CD4-positive, alpha-beta memory T cell (primary cell): Measurements from ENCODE around the gene PBX3. TPM values are rescaled to one million over a fixed set of nuclear protein-coding genes. Genes with fewer than 3 reads are reported as not detected.

Experiments
- CTCF ChIA-PET: fragments of 350-600 bp; sonication (Branson Sonifier 250); formaldehyde crosslinking; loops from one replicate; lab custom pipeline; 2021; ENCODE audit warnings: inconsistent platforms; ENCODE audit not compliant: partially characterized antibody; lab: Charles Lee
- POLR2A ChIA-PET: fragments of 350-600 bp; sonication (Branson Sonifier 250); formaldehyde crosslinking; loops from one replicate; lab custom pipeline; 2021; ENCODE audit not compliant: partially characterized antibody; lab: Charles Lee
- DNase-seq, 5 donors: peaks; one replicate each; pipeline versions ENCODE4 v3.0.0 to v3.0.0-alpha.2; 2020 to 2022; ENCODE audit warnings: mixed read lengths in 1 of 5
- H3K27ac ChIP-seq: one replicate; pipeline ENCODE4 v1.7.0; 2013; ENCODE audit warnings: low read depth, low read length
- H3K27me3 ChIP-seq: 2 replicates; pipeline ENCODE4 v1.7.0; 2013; ENCODE audit warnings: mild to moderate bottlenecking, low read length, moderate library complexity; ENCODE audit not compliant: insufficient read depth
- H3K36me3 ChIP-seq: 2 replicates; pipeline ENCODE4 v1.7.0; 2013; ENCODE audit warnings: mild to moderate bottlenecking, low read length, moderate library complexity; ENCODE audit not compliant: insufficient read depth
- H3K4me1 ChIP-seq: 2 replicates; pipeline ENCODE4 v1.7.0; 2013; ENCODE audit warnings: mild to moderate bottlenecking, low read length, moderate library complexity; ENCODE audit not compliant: insufficient read depth
- H3K4me3 ChIP-seq, 2 donors: one replicate each; pipeline ENCODE4 v1.7.0; 2013; ENCODE audit warnings: low read length in 2 of 2, mild to moderate bottlenecking in 1 of 2
- H3K9me3 ChIP-seq, 2 donors: one replicate each; pipeline ENCODE4 v1.7.0; 2013; ENCODE audit warnings: low read length in 2 of 2, control low read depth in 1 of 2; ENCODE audit not compliant: control insufficient read depth in 1 of 2
- H3K27ac Mint-ChIP-seq, 7 donors: one replicate each; pipeline ENCODE4 v1.8.0; 2020 to 2021; ENCODE audit warnings: mixed read lengths in 7 of 7, mild to moderate bottlenecking in 6 of 7, inconsistent platforms in 3 of 7, moderate library complexity in 3 of 7
- H3K27me3 Mint-ChIP-seq, 2 donors: one replicate each; pipeline ENCODE4 v1.8.0; 2020 to 2021; ENCODE audit warnings: mixed read lengths in 2 of 2
- H3K36me3 Mint-ChIP-seq, 2 donors: one replicate each; pipeline ENCODE4 v1.8.0; 2020 to 2021; ENCODE audit warnings: mixed read lengths in 2 of 2, inconsistent platforms in 1 of 2, mild to moderate bottlenecking in 1 of 2
- H3K4me1 Mint-ChIP-seq, 4 donors: one replicate each; pipeline ENCODE4 v1.8.0; 2020 to 2021; ENCODE audit warnings: mixed read lengths in 4 of 4, mild to moderate bottlenecking in 1 of 4
- H3K4me3 Mint-ChIP-seq, 8 donors: one replicate each; pipeline ENCODE4 v1.8.0; 2020 to 2021; ENCODE audit warnings: mixed read lengths in 8 of 8, mild to moderate bottlenecking in 7 of 8, moderate library complexity in 6 of 8, inconsistent platforms in 3 of 8
- H3K9me3 Mint-ChIP-seq, 8 donors: one replicate each; pipeline ENCODE4 v1.8.0; 2020 to 2021; ENCODE audit warnings: mixed read lengths in 8 of 8, mild to moderate bottlenecking in 5 of 8, inconsistent platforms in 3 of 8, moderate library complexity in 1 of 8
- intact Hi-C: fragments of 100-400 bp; cut with micrococcal nuclease; formaldehyde crosslinking; loops from one replicate; pipeline ENCODE4 v1.15.1; 2023
- polyA plus RNA-seq, 2 donors: library from polyadenylated mRNA; unstranded; fragments of 300-500 nt; fragmentation: Illumina TruSeq; gene quantifications; one replicate each; pipeline ENCODE4 v1.2.3, GENCODE V29; 2021
- total RNA-seq, 2 experiments: library from RNA; stranded (reverse); gene quantifications; one replicate each; pipeline ENCODE4 v1.2.3, GENCODE V29; 2021

Gene PBX3
- total and polyA plus RNA-seq, 4 experiments from 2014 or later, result 2.2 to 17.0 (median 10.4) TPM

DNA sequence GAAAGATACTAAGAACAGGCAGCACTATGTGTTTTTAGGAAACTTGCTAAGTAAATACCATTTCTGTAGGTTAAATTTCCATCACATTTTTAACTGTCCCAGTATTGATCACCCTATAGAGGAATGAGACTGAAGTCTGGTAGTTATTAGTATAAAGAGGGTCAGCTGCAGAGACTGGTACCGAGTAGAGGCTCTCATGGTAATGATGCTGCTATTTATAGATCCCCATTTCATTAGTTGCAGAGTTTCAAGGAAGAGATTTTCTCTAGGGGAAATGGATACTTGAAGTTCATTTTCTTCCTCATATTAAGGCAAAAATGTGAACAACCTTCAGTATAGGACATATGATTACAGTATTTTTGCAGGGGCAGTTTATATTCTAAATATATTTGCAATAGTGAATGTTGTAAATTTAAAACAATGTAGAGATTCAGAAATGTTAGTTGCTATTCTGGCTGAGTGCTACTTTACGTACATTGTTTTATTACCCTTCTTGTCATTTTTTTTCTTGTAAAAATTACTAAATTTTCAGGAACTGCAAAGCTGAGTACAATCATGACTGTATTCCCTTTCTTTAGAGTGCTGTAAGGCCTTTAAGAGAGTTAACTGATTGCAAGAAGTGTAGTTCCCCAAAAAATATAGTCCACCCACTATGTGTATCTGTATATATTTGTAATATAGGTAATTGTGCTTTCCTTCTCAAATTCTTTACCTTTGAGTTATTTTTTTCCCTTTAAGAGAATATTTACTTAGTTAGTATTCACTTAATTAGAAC lies 14.7 kb downstream of the PBX3 start:
- ChIA-PET CTCF (no interaction called here), POLR2A (no interaction called here)
- no peaks in the 10 kb centered on the region for H3K36me3 Mint-ChIP-seq
- peaks cover 5 to 8% (median 7%) of the 10 kb centered on the region in 4 donors for H3K4me1 Mint-ChIP-seq
- H3K4me3 ChIP-seq, result no peak overlapping the region
- no peak overlapping the region for H3K27ac ChIP-seq
- H3K4me3 Mint-ChIP-seq, result no peak overlapping the region
- H3K27me3 ChIP-seq, result no peaks in the 10 kb centered on the region
- no peak for DNase-seq
- H3K27me3 Mint-ChIP-seq, result no peaks in the 10 kb centered on the region
- H3K36me3 ChIP-seq, result no peaks in the 10 kb centered on the region
- H3K4me1 ChIP-seq, result no peaks in the 10 kb centered on the region
- no peaks in the 10 kb centered on the region for H3K9me3 ChIP-seq
- no peaks in the 10 kb centered on the region for H3K9me3 Mint-ChIP-seq
- H3K27ac Mint-ChIP-seq, result no peak overlapping the region
- intact Hi-C loops, result no loop called here

DNA sequence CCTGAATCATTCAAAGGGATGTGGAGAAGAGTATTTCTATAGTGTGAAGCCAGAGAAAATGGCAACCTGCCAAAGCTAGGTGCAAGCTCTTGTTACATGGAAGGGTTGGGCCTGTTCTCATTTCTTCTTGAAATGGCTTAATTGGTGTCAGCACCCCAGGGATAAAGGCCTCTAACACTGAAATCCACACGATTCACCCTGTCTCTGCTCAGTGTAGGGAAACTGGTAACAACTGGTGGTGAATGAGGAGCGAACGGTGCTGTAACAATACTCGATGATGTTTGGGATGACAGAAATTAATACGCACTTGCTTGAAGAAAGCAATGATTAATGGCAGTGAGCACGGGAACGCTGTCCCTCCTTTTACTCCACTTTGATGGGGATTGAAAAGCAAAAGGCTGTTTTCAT lies 16.2 kb downstream of the PBX3 start:
- Histone ChIP-seq H3K36me3 (no peaks in the 10 kb centered on the region), H3K9me3 (no peaks in the 10 kb centered on the region), H3K4me1 (no peaks in the 10 kb centered on the region), H3K27ac (no peak overlapping the region), H3K27me3 (no peaks in the 10 kb centered on the region), H3K4me3 (no peak overlapping the region)
- no peaks in the 10 kb centered on the region for H3K36me3 Mint-ChIP-seq
- H3K27ac Mint-ChIP-seq, result no peak overlapping the region
- H3K9me3 Mint-ChIP-seq, result no peaks in the 10 kb centered on the region
- CTCF ChIA-PET, result no interaction called here
- no peak for DNase-seq
- H3K4me1 Mint-ChIP-seq, result peaks cover 3 to 8% (median 4%) of the 10 kb centered on the region in 4 donors
- H3K4me3 Mint-ChIP-seq, result no peak overlapping the region
- POLR2A ChIA-PET, result no interaction called here
- no peaks in the 10 kb centered on the region for H3K27me3 Mint-ChIP-seq
- intact Hi-C loops, result no loop called here

DNA sequence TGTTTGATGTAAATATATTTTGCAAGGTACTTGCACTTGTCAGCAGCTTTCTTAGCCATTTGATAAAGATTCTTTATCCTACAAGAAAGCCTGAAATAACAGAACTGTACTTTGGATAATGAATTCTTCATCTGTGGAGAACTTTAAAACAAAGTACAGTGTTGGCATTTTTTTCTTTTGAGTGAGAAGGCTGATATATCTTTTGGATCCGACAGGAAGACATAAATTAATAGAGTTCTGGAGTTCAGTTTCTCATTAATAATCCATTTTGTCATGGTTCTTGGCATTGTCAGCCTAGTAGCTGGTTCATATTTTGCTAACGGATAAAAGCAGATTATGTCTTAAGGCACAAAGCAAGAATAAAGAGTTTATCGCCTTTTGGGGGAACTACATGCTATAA lies 17.0 kb downstream of the PBX3 start:
- Histone ChIP-seq H3K27me3 (no peaks in the 10 kb centered on the region), H3K27ac (no peak overlapping the region), H3K4me3 (no peak overlapping the region), H3K4me1 (no peaks in the 10 kb centered on the region), H3K36me3 (no peaks in the 10 kb centered on the region), H3K9me3 (no peaks in the 10 kb centered on the region)
- peaks cover 1 to 7% (median 4%) of the 10 kb centered on the region in 4 donors for H3K4me1 Mint-ChIP-seq
- H3K36me3 Mint-ChIP-seq, result no peaks in the 10 kb centered on the region
- no peak for DNase-seq
- ChIA-PET CTCF (no interaction called here), POLR2A (no interaction called here)
- no peaks in the 10 kb centered on the region for H3K9me3 Mint-ChIP-seq
- H3K4me3 Mint-ChIP-seq, result no peak overlapping the region
- H3K27ac Mint-ChIP-seq, result no peak overlapping the region
- no peaks in the 10 kb centered on the region for H3K27me3 Mint-ChIP-seq
- intact Hi-C loops, result no loop called here

DNA sequence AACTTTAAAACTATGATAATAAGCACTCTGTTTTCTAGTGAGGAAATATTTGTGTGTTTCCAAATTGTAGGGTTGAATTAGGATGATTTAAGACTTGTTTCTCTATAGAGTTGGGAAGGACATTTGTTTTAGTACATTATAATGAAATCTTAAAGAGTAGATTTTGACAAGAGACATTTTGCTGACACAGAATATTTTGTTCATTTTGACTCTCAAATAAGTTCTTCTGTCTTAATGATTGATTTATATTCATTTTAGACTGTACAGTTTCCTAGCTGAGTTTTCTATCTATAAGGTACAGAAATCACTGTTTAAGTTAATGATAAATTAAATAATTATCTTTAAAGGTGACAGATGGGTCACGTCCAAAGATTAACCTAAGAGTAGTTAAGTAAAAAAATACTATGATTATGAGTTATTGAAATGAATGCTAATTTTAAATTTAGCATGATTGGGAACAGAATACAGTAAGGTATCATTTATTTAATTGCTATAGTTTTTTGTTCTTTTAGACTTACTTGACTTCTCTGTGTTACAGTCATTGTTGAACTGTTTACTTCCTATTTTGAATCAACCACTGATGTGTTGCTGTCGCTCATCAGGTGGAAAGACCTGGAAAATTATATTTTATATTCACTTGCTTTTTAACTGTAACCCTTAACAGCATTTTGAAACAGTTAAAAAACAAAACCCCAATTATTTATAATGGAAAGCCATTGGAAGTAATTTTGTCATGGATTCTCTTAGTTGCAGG lies 19.5 kb downstream of the PBX3 start:
- no peaks in the 10 kb centered on the region for H3K36me3 ChIP-seq
- no peak for DNase-seq
- POLR2A ChIA-PET, result no interaction called here
- Mint-ChIP-seq H3K4me1 (peaks cover 0 to 2% (median under 1%) of the 10 kb centered on the region in 4 donors), H3K9me3 (no peaks in the 10 kb centered on the region), H3K27ac (no peak overlapping the region), H3K36me3 (no peaks in the 10 kb centered on the region), H3K4me3 (no peak overlapping the region), H3K27me3 (no peaks in the 10 kb centered on the region)
- CTCF ChIA-PET, result no interaction called here
- H3K9me3 ChIP-seq, result no peaks in the 10 kb centered on the region
- no peaks in the 10 kb centered on the region for H3K4me1 ChIP-seq
- H3K27me3 ChIP-seq, result no peaks in the 10 kb centered on the region
- no peak overlapping the region for H3K4me3 ChIP-seq
- no peak overlapping the region for H3K27ac ChIP-seq
- intact Hi-C loops, result no loop called here

DNA sequence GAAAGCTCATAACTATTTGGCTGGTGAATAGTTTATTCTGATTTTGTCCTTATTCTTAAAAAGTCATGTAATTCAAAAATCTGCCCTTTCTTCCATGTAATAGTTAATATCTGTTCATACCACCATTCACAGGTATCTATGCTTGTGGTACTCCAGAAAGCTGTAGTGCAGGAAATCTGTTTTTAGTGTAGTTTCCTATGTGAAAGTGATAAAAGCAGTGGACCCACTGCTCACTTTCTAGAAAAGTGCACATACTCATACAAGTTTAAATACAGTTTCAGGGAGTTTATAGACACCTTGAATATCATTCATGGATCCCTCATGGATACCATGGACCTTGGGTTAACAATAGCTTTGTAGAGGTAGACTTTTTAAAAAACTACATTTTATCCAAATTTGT lies 20.2 kb downstream of the PBX3 start:
- no peaks in the 10 kb centered on the region for H3K36me3 Mint-ChIP-seq
- POLR2A ChIA-PET, result no interaction called here
- H3K9me3 Mint-ChIP-seq, result no peaks in the 10 kb centered on the region
- CTCF ChIA-PET, result no interaction called here
- H3K4me1 Mint-ChIP-seq, result peaks cover 0 to 2% (median under 1%) of the 10 kb centered on the region in 4 donors
- H3K4me3 ChIP-seq, result no peak overlapping the region
- H3K27me3 ChIP-seq, result no peaks in the 10 kb centered on the region
- H3K36me3 ChIP-seq, result no peaks in the 10 kb centered on the region
- no peak overlapping the region for H3K4me3 Mint-ChIP-seq
- H3K27ac ChIP-seq, result no peak overlapping the region
- H3K27ac Mint-ChIP-seq, result no peak overlapping the region
- intact Hi-C loops, result no loop called here
- no peaks in the 10 kb centered on the region for H3K9me3 ChIP-seq
- H3K27me3 Mint-ChIP-seq, result no peaks in the 10 kb centered on the region
- H3K4me1 ChIP-seq, result no peaks in the 10 kb centered on the region
- DNase-seq, result no peak

DNA sequence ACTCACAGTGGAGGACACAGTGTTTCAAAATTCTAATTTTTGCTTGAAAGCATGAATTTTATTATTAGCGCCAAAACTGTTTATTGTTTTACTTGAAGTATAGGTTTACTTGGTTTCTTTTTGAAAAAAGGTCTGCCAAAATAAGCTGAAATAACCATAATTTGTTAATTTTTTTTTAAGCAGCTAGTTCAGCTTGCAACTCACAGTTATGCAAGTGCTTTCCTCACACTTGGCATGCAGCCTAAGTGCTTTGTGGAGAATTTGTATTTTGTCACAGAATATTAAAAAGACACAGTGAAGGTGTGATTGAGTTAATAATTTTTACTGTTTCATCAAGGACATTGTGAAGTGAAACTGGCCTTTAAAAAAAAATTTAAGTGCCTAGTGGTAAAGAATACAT lies 21.6 kb downstream of the PBX3 start:
- Mint-ChIP-seq H3K4me1 (peaks cover 0 to 2% (median 0%) of the 10 kb centered on the region in 4 donors), H3K27me3 (no peaks in the 10 kb centered on the region), H3K27ac (no peak overlapping the region), H3K9me3 (no peaks in the 10 kb centered on the region), H3K4me3 (no peak overlapping the region), H3K36me3 (no peaks in the 10 kb centered on the region)
- no peak overlapping the region for H3K27ac ChIP-seq
- H3K27me3 ChIP-seq, result no peaks in the 10 kb centered on the region
- POLR2A ChIA-PET, result no interaction called here
- H3K36me3 ChIP-seq, result no peaks in the 10 kb centered on the region
- CTCF ChIA-PET, result no interaction called here
- no peaks in the 10 kb centered on the region for H3K4me1 ChIP-seq
- H3K4me3 ChIP-seq, result no peak overlapping the region
- intact Hi-C loops, result no loop called here
- no peaks in the 10 kb centered on the region for H3K9me3 ChIP-seq
- DNase-seq, result no peak

DNA sequence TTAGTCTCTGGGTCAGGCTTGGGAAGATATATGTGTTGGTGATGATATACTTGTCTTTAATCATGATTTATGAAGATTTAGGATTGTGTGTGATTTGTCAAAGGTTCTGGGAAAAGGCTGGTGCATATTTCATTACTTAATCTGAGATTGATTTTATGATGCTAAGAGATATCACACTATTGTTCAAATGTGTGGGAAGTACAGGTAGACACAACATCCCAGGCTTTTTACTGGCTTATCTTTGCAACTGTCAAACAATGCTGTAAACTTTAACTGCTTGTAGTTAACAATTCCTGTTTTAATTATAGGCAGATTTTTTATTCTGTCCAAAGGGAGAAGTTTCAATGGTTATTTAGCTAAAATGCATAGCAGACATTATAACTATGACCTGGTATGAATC lies 23.9 kb downstream of the PBX3 start:
- intact Hi-C loops, result no loop called here
- Histone ChIP-seq H3K4me3 (no peak overlapping the region), H3K27ac (no peak overlapping the region), H3K4me1 (no peaks in the 10 kb centered on the region), H3K36me3 (no peaks in the 10 kb centered on the region), H3K9me3 (no peaks in the 10 kb centered on the region), H3K27me3 (no peaks in the 10 kb centered on the region)
- Mint-ChIP-seq H3K27me3 (no peaks in the 10 kb centered on the region), H3K27ac (no peak overlapping the region), H3K4me3 (no peak overlapping the region), H3K9me3 (no peaks in the 10 kb centered on the region), H3K36me3 (peaks cover 0 to 4% of the 10 kb centered on the region in 2 donors), H3K4me1 (peaks cover 0 to 4% (median 0%) of the 10 kb centered on the region in 4 donors)
- no peak for DNase-seq
- ChIA-PET POLR2A (no interaction called here), CTCF (no interaction called here)
